SK-N-SH treated with all-trans-retinoic acid at 6 μM for 48 hours (cell line): ENCODE data around the gene GPR61.

Experiments used
- ATAC-seq: fragments of 200-7000 bp; cut with Tn5 transposase; 3 replicates; pipeline ENCODE4 v1.9.1; 2020; ENCODE audit warnings: mild to moderate bottlenecking, moderate library complexity
- ARNTL ChIP-seq: fragments of 450-650 bp; formaldehyde crosslinking; IDR thresholded peaks from 2 replicates; pipeline ENCODE4 v1.5.0; 2020; ENCODE audit warnings: low read depth, mild to moderate bottlenecking, moderate library complexity, borderline replicate concordance
- BACH2 ChIP-seq: fragments of 250-450 bp; sonication (Bioruptor Pico); IDR thresholded peaks from 2 replicates; pipeline ENCODE4 v1.9.0; 2021; ENCODE audit warnings: mild to moderate bottlenecking, borderline replicate concordance
- CSRNP3 ChIP-seq: fragments of 250-450 bp; sonication (Bioruptor Pico); IDR thresholded peaks from 2 replicates; pipeline ENCODE4 v1.5.1; 2021; ENCODE audit warnings: mild to moderate bottlenecking, moderate library complexity
- ESRRG ChIP-seq: fragments of 250-450 bp; sonication (Bioruptor Pico); IDR thresholded peaks from 2 replicates; pipeline ENCODE4 v1.6.1; 2021; ENCODE audit warnings: mild to moderate bottlenecking
- GLIS3 ChIP-seq: fragments of 250-450 bp; sonication (Bioruptor Pico); IDR thresholded peaks from 2 replicates; pipeline ENCODE4 v1.5.0; 2020; ENCODE audit warnings: mild to moderate bottlenecking, moderate library complexity
- ISL1 ChIP-seq: fragments of 250-450 bp; sonication (Bioruptor Pico); IDR thresholded peaks from 2 replicates; pipeline ENCODE4 v2.1.2; 2022; ENCODE audit warnings: mild to moderate bottlenecking, moderate library complexity
- OSR1 ChIP-seq: fragments of 250-450 bp; sonication (Bioruptor Pico); IDR thresholded peaks from 2 replicates; pipeline ENCODE4 v1.8.0; 2022; ENCODE audit warnings: moderate library complexity, mild to moderate bottlenecking, inconsistent platforms
- PATZ1 ChIP-seq: fragments of 250-450 bp; sonication (Bioruptor Pico); IDR thresholded peaks from 2 replicates; pipeline ENCODE4 v1.8.0; 2020; ENCODE audit warnings: mild to moderate bottlenecking, moderate library complexity, borderline replicate concordance
- POU6F1 ChIP-seq: fragments of 250-450 bp; sonication (Bioruptor Pico); IDR thresholded peaks from 2 replicates; pipeline ENCODE4 v1.8.0; 2021; ENCODE audit warnings: low read depth, mild to moderate bottlenecking, moderate library complexity, borderline replicate concordance
- PPARA ChIP-seq: fragments of 250-450 bp; sonication (Bioruptor Pico); IDR thresholded peaks from 2 replicates; pipeline ENCODE4 v1.5.0; 2020; ENCODE audit warnings: mild to moderate bottlenecking, borderline replicate concordance
- RARB ChIP-seq: fragments of 250-450 bp; sonication (Bioruptor Pico); IDR thresholded peaks from 2 replicates; pipeline ENCODE4 v1.8.0; 2021; ENCODE audit warnings: mild to moderate bottlenecking, moderate library complexity
- TOX ChIP-seq: fragments of 250-450 bp; sonication (Bioruptor Pico); IDR thresholded peaks from 2 replicates; pipeline ENCODE4 v1.8.0; 2021; ENCODE audit warnings: mild to moderate bottlenecking, moderate library complexity, borderline replicate concordance
- TSHZ2 ChIP-seq: fragments of 250-450 bp; sonication (Bioruptor Pico); IDR thresholded peaks from 2 replicates; pipeline ENCODE4 v1.5.0; 2020; ENCODE audit warnings: mild to moderate bottlenecking, moderate library complexity
- ZC3H10 ChIP-seq: fragments of 250-450 bp; sonication (Bioruptor Pico); IDR thresholded peaks from 2 replicates; pipeline ENCODE4 v1.5.1; 2021; ENCODE audit warnings: mild to moderate bottlenecking, moderate library complexity
- ZFP3 ChIP-seq: fragments of 250-450 bp; sonication (Bioruptor Pico); IDR thresholded peaks from 2 replicates; pipeline ENCODE4 v1.5.0; 2020; ENCODE audit warnings: mild to moderate bottlenecking, moderate library complexity
- ZFP30 ChIP-seq: fragments of 450-650 bp; formaldehyde crosslinking; IDR thresholded peaks from 2 replicates; pipeline ENCODE4 v1.5.0; 2022; ENCODE audit warnings: mild to moderate bottlenecking, moderate library complexity
- ZNF565 ChIP-seq: fragments of 450-650 bp; formaldehyde crosslinking; conservative IDR thresholded peaks from 2 replicates; pipeline ENCODE4 v1.5.0; 2020; ENCODE audit warnings: low read depth, mild to moderate bottlenecking, moderate library complexity
- ZNF70 ChIP-seq: fragments of 450-650 bp; formaldehyde crosslinking; IDR thresholded peaks from 2 replicates; pipeline ENCODE4 v1.5.0; 2020; ENCODE audit warnings: mild to moderate bottlenecking, moderate library complexity
- ZNF8 ChIP-seq: fragments of 450-650 bp; formaldehyde crosslinking; IDR thresholded peaks from 2 replicates; pipeline ENCODE4 v1.5.0; 2020; ENCODE audit warnings: mild to moderate bottlenecking, moderate library complexity

Gene GPR61

GRCh38 chr1:109523706-109524105, 16.0 kb upstream of the GPR61 start:
- TF ChIP-seq POU6F1 (CRISPR knock-in tag) (no peak), RARB (no peak), CSRNP3 (CRISPR knock-in tag) (no peak), PPARA (CRISPR knock-in tag) (no peak), TSHZ2 (CRISPR knock-in tag) (no peak), ZNF70 (CRISPR knock-in tag) (no peak), ZNF8 (no peak), OSR1 (CRISPR knock-in tag) (no peak), ZFP30 (CRISPR knock-in tag) (no peak), TOX (CRISPR knock-in tag) (no peak)
- no peak for ATAC-seq

- TF ChIP-seq GLIS3 (CRISPR knock-in tag): no peak
- TF ChIP-seq ZC3H10 (CRISPR knock-in tag): no peak
- TF ChIP-seq CSRNP3 (CRISPR knock-in tag): no peak
- no peak for TF ChIP-seq PATZ1 (CRISPR knock-in tag)
- no peak for TF ChIP-seq RARB
- TF ChIP-seq, all 23 proteins: peak for 0
- no peak for ATAC-seq
These were observed 12.4 kb upstream of the GPR61 start for GRCh38 chr1:109527098-109527811.

GRCh38 chr1:109527846-109528695, 11.6 kb upstream of the GPR61 start:
- ATAC-seq: no peak
- no peak for TF ChIP-seq ISL1 (CRISPR knock-in tag)
- TF ChIP-seq PATZ1 (CRISPR knock-in tag): no peak
- no peak for TF ChIP-seq ARNTL
- no peak for TF ChIP-seq ZNF70 (CRISPR knock-in tag)
- TF ChIP-seq CSRNP3 (CRISPR knock-in tag): no peak
- no peak for TF ChIP-seq OSR1 (CRISPR knock-in tag)
- TF ChIP-seq ESRRG (CRISPR knock-in tag): no peak
- no peak for TF ChIP-seq ZNF8
- no peak for TF ChIP-seq ZNF565 (CRISPR knock-in tag)
- no peak for TF ChIP-seq BACH2
- TF ChIP-seq ZFP30 (CRISPR knock-in tag): no peak
- no peak for TF ChIP-seq ZFP3 (CRISPR knock-in tag)
- no peak for TF ChIP-seq POU6F1 (CRISPR knock-in tag)
